Naive thymus-derived CD4-positive, alpha-beta T cell (primary cell): ENCODE data around the gene CRELD1. TPM values are rescaled to one million over a fixed set of nuclear protein-coding genes. Genes with fewer than 3 reads are reported as not detected.
A peak's percentile ranks its signal among the peaks of the same experiment; 100 is the strongest.
"Not testable (repeated sequence)": the region's sequence is repeated elsewhere in the genome, so short reads cannot be mapped to it uniquely, and the experiment has no call there.

Experiments
- ATAC-seq: fragments of 150-1000 bp; cut with Tn5 transposase; 2 replicates; pipeline ENCODE4 v1.10.0; 2021; ENCODE audit warnings: mild to moderate bottlenecking, moderate library complexity
- CTCF ChIA-PET: fragments of 350-600 bp; sonication (Branson Sonifier 250); formaldehyde crosslinking; loops from one replicate; lab custom pipeline; 2021; ENCODE audit warnings: antibody characterized with exemption; lab: Charles Lee
- POLR2A ChIA-PET: fragments of 350-600 bp; sonication (Branson Sonifier 250); formaldehyde crosslinking; loops from one replicate; lab custom pipeline; 2021; ENCODE audit warnings: antibody characterized with exemption, inconsistent platforms; lab: Charles Lee
- DNase-seq, 9 donors: peaks; one replicate each; pipeline versions ENCODE4 v3.0.0 to v3.0.0-alpha.2; 2020 to 2022; ENCODE audit warnings: mixed read lengths in 1 of 9
- H3K27ac ChIP-seq: one replicate; pipeline ENCODE4 v1.7.0; 2013; ENCODE audit warnings: mild to moderate bottlenecking, low read depth, low read length, moderate library complexity
- H3K27me3 ChIP-seq, 2 donors: one replicate each; pipeline ENCODE4 v1.7.0; 2013; ENCODE audit warnings: low read length in 2 of 2, mild to moderate bottlenecking in 2 of 2, moderate library complexity in 2 of 2; ENCODE audit not compliant: control insufficient read depth in 2 of 2, insufficient read depth in 2 of 2
- H3K36me3 ChIP-seq, 3 experiments: 1 replicate in 2 of 3; 2 replicates in 1 of 3; pipeline ENCODE4 v1.7.0; 2013; ENCODE audit warnings: low read length in 3 of 3, mild to moderate bottlenecking in 3 of 3, moderate library complexity in 1 of 3; ENCODE audit not compliant: insufficient read depth in 3 of 3, control insufficient read depth in 2 of 3
- H3K4me1 ChIP-seq, 2 donors: one replicate each; pipeline ENCODE4 v1.7.0; 2013; ENCODE audit warnings: low read length in 2 of 2, mild to moderate bottlenecking in 2 of 2, moderate library complexity in 1 of 2; ENCODE audit not compliant: control insufficient read depth in 2 of 2, insufficient read depth in 2 of 2
- H3K4me3 ChIP-seq: 2 replicates; pipeline ENCODE4 v1.7.0; 2013; ENCODE audit warnings: mild to moderate bottlenecking, low read length
- H3K9me3 ChIP-seq, 3 experiments: 1 replicate in 2 of 3; 2 replicates in 1 of 3; pipeline ENCODE4 v1.7.0; 2013; ENCODE audit warnings: low read length in 3 of 3; ENCODE audit not compliant: control insufficient read depth in 2 of 3
- H3K27ac Mint-ChIP-seq, 9 donors: one replicate each; pipeline ENCODE4 v1.8.0; 2020 to 2022; ENCODE audit warnings: mixed read lengths in 9 of 9, mild to moderate bottlenecking in 8 of 9, moderate library complexity in 5 of 9, inconsistent platforms in 2 of 9
- H3K27me3 Mint-ChIP-seq, 5 donors: one replicate each; pipeline ENCODE4 v1.8.0; 2021 to 2022; ENCODE audit warnings: mixed read lengths in 5 of 5, mild to moderate bottlenecking in 1 of 5
- H3K36me3 Mint-ChIP-seq, 5 donors: one replicate each; pipeline ENCODE4 v1.8.0; 2020 to 2022; ENCODE audit warnings: mixed read lengths in 5 of 5, mild to moderate bottlenecking in 3 of 5, inconsistent platforms in 1 of 5
- H3K4me1 Mint-ChIP-seq, 7 donors: one replicate each; pipeline ENCODE4 v1.8.0; 2020 to 2022; ENCODE audit warnings: mixed read lengths in 7 of 7, mild to moderate bottlenecking in 3 of 7, inconsistent platforms in 1 of 7
- H3K4me3 Mint-ChIP-seq, 10 donors: one replicate each; pipeline ENCODE4 v1.8.0; 2020 to 2022; ENCODE audit warnings: mild to moderate bottlenecking in 10 of 10, mixed read lengths in 10 of 10, moderate library complexity in 6 of 10, inconsistent platforms in 2 of 10
- H3K9me3 Mint-ChIP-seq, 11 donors: one replicate each; pipeline ENCODE4 v1.8.0; 2020 to 2022; ENCODE audit warnings: mixed read lengths in 11 of 11, mild to moderate bottlenecking in 4 of 11, inconsistent platforms in 1 of 11, moderate library complexity in 1 of 11
- intact Hi-C, 2 donors: fragments of 100-400 bp; cut with micrococcal nuclease; formaldehyde crosslinking; loops; one replicate each; pipeline ENCODE4 v1.15.1; 2023
- polyA plus RNA-seq, 2 donors: library from polyadenylated mRNA; unstranded; fragments of 300-500 nt; fragmentation: Illumina TruSeq; gene quantifications; one replicate each; pipeline ENCODE4 v1.2.3, GENCODE V29; 2021
- total RNA-seq, 6 experiments: library from RNA in 5 of 6; stranded (reverse) in 5 of 6; gene quantifications; 1 replicate in 5 of 6; 2 replicates in 1 of 6; pipeline ENCODE4 v1.2.3 and lab custom pipeline; 2021 to 2026

CRELD1 gene
- total and polyA plus RNA-seq, 7 experiments from 2014 or later: 21.0 to 64.9 (median 30.1) TPM

GRCh38 chr3:9934993-9935392, 1.4 kb downstream of the CRELD1 start:
- H3K9me3 ChIP-seq: no peaks in the 10 kb centered on the region
- intact Hi-C loops: loop anchor here in 1 of 2 donors (1.0 to 10.0 kb wide), 5 partner anchors 182 to 570 kb away; partner anchors contain the start of genes BRK1, MTMR14, OGG1 and THUMPD3
- peaks cover 0 to 7% (median 4%) of the 10 kb centered on the region in 5 donors for H3K36me3 Mint-ChIP-seq
- peaks cover 25 to 28% of the 10 kb centered on the region in 2 donors for H3K4me1 ChIP-seq
- CTCF ChIA-PET: interaction anchor here (5.3 kb wide), 1 partner anchor 11 kb away, joined by 35 read pairs; no protein-coding TSS in a partner anchor
- peak overlapping the region; percentile 98 for H3K4me3 ChIP-seq
- peak overlapping the region; percentile 71 to 99 (median 98) for H3K4me3 Mint-ChIP-seq
- H3K27me3 Mint-ChIP-seq: no peaks in the 10 kb centered on the region
- peaks cover 0 to 1% (median 0%) of the 10 kb centered on the region in 11 donors for H3K9me3 Mint-ChIP-seq
- H3K4me1 Mint-ChIP-seq: peaks cover 30 to 58% (median 48%) of the 10 kb centered on the region in 7 donors
- ATAC-seq: no peak
- H3K27ac Mint-ChIP-seq: peak overlapping the region; percentile 94 to 100 (median 99)
- POLR2A ChIA-PET: interaction anchor here (0.8 to 5.2 kb wide), 13 partner anchors 10 to 386 kb away, joined by 3 to 64 read pairs (median 5); partner anchors contain the start of genes ARPC4, FANCD2, IL17RC and JAGN1
- peak overlapping the region; percentile 98 for H3K27ac ChIP-seq
- H3K27me3 ChIP-seq: no peaks in the 10 kb centered on the region
- DNase-seq: peak in 1 of 9 donors; percentile 19
- peaks cover 0 to 17% (median 4%) of the 10 kb centered on the region in 3 experiments for H3K36me3 ChIP-seq

GRCh38 chr3:9935966-9936510, 2.4 kb downstream of the CRELD1 start:
- Histone ChIP-seq H3K36me3 (peaks cover 0 to 21% (median 4%) of the 10 kb centered on the region in 3 experiments), H3K27me3 (no peaks in the 10 kb centered on the region), H3K27ac (no peak overlapping the region), H3K4me1 (peaks cover 25 to 28% of the 10 kb centered on the region in 2 donors), H3K4me3 (no peak overlapping the region), H3K9me3 (no peaks in the 10 kb centered on the region)
- intact Hi-C loops: loop anchor here in 1 of 2 donors (10.0 kb wide), 2 partner anchors 291 to 571 kb away; partner anchors contain the start of genes MTMR14 and THUMPD3
- peaks cover 0 to 1% (median 0%) of the 10 kb centered on the region in 11 donors for H3K9me3 Mint-ChIP-seq
- ChIA-PET POLR2A (interaction anchor here (1.0 to 5.2 kb wide), 3 partner anchors 11 to 308 kb away, joined by 3 to 64 read pairs (median 6); partner anchors contain the start of gene JAGN1), CTCF (interaction anchor here (5.3 kb wide), 1 partner anchor 10 kb away, joined by 35 read pairs; no protein-coding TSS in a partner anchor)
- H3K4me3 Mint-ChIP-seq: peak overlapping the region in 4 of 10 donors; percentile 38 to 99 (median 83)
- peaks cover 0 to 7% (median 4%) of the 10 kb centered on the region in 5 donors for H3K36me3 Mint-ChIP-seq
- peak overlapping the region in 5 of 9 donors; percentile 45 to 100 (median 99) for H3K27ac Mint-ChIP-seq
- H3K4me1 Mint-ChIP-seq: peaks cover 28 to 53% (median 39%) of the 10 kb centered on the region in 7 donors
- no peaks in the 10 kb centered on the region for H3K27me3 Mint-ChIP-seq
- no peak for ATAC-seq
- no peak for DNase-seq

- H3K9me3 ChIP-seq: no peaks in the 10 kb centered on the region
- H3K36me3 Mint-ChIP-seq: peaks cover 0 to 12% (median 4%) of the 10 kb centered on the region in 5 donors
- ATAC-seq (no peak), DNase-seq (no peak)
- no peaks in the 10 kb centered on the region for H3K27me3 ChIP-seq
- peaks cover 21 to 38% (median 26%) of the 10 kb centered on the region in 7 donors for H3K4me1 Mint-ChIP-seq
- CTCF ChIA-PET: interaction anchor here (0.7 kb wide), 1 partner anchor 9 kb away, joined by 3 read pairs; no protein-coding TSS in a partner anchor
- H3K36me3 ChIP-seq: peaks cover 0 to 29% (median 4%) of the 10 kb centered on the region in 3 experiments
- no peak overlapping the region for H3K27ac ChIP-seq
- POLR2A ChIA-PET: no interaction called here
- H3K27me3 Mint-ChIP-seq: no peaks in the 10 kb centered on the region
- H3K4me3 ChIP-seq: no peak overlapping the region
- no peaks in the 10 kb centered on the region for H3K9me3 Mint-ChIP-seq
- peak overlapping the region in 2 of 9 donors; percentile 48 to 60 for H3K27ac Mint-ChIP-seq
- no peak overlapping the region for H3K4me3 Mint-ChIP-seq
- intact Hi-C loops: loop anchor here in 1 of 2 donors (10.0 kb wide), 2 partner anchors 293 to 573 kb away; partner anchors contain the start of genes MTMR14 and THUMPD3
- peaks cover 17 to 20% of the 10 kb centered on the region in 2 donors for H3K4me1 ChIP-seq
Measured at GRCh38 chr3:9937486-9938238, 4.0 kb downstream of the CRELD1 start.

- Histone ChIP-seq H3K9me3 (no peaks in the 10 kb centered on the region), H3K4me3 (no peak overlapping the region), H3K4me1 (peaks cover 16 to 20% of the 10 kb centered on the region in 2 donors), H3K27ac (no peak overlapping the region), H3K36me3 (peaks cover 0 to 42% (median 4%) of the 10 kb centered on the region in 3 experiments), H3K27me3 (no peaks in the 10 kb centered on the region)
- intact Hi-C loops: loop anchor here in 1 of 2 donors (10.0 kb wide), 2 partner anchors 294 to 574 kb away; partner anchors contain the start of genes MTMR14 and THUMPD3
- CTCF ChIA-PET: interaction anchor here (0.7 kb wide), 1 partner anchor 108 kb away, joined by 4 read pairs; no protein-coding TSS in a partner anchor
- no peak for ATAC-seq
- H3K27me3 Mint-ChIP-seq: no peaks in the 10 kb centered on the region
- H3K4me3 Mint-ChIP-seq: no peak overlapping the region
- DNase-seq: no peak
- POLR2A ChIA-PET: no interaction called here
- H3K27ac Mint-ChIP-seq: no peak overlapping the region
- H3K4me1 Mint-ChIP-seq: peaks cover 18 to 30% (median 23%) of the 10 kb centered on the region in 7 donors
- no peaks in the 10 kb centered on the region for H3K9me3 Mint-ChIP-seq
- H3K36me3 Mint-ChIP-seq: peaks cover 0 to 12% (median 4%) of the 10 kb centered on the region in 5 donors
Measured at GRCh38 chr3:9938966-9939365, 5.3 kb downstream of the CRELD1 start.

GRCh38 chr3:9939906-9940305, 6.3 kb downstream of the CRELD1 start:
- Mint-ChIP-seq H3K36me3 (peaks cover 0 to 11% (median 4%) of the 10 kb centered on the region in 5 donors), H3K4me1 (peaks cover 9 to 23% (median 15%) of the 10 kb centered on the region in 7 donors)
- H3K27me3 ChIP-seq, POLR2A ChIA-PET, H3K9me3 ChIP-seq, H3K4me3 ChIP-seq, H3K4me3 Mint-ChIP-seq, H3K27me3 Mint-ChIP-seq, CTCF ChIA-PET, H3K27ac ChIP-seq, H3K9me3 Mint-ChIP-seq, DNase-seq, H3K27ac Mint-ChIP-seq, ATAC-seq: not testable (repeated sequence)
- H3K4me1 ChIP-seq: peaks cover 6 to 11% of the 10 kb centered on the region in 2 donors
- intact Hi-C loops: loop anchor here in 1 of 2 donors (10.0 kb wide), 2 partner anchors 295 to 575 kb away; partner anchors contain the start of genes MTMR14 and THUMPD3
- peaks cover 0 to 49% (median 4%) of the 10 kb centered on the region in 3 experiments for H3K36me3 ChIP-seq

GRCh38 chr3:9940746-9941145, 7.1 kb downstream of the CRELD1 start:
- DNase-seq (no peak), ATAC-seq (no peak)
- Mint-ChIP-seq H3K4me3 (no peak overlapping the region), H3K9me3 (no peaks in the 10 kb centered on the region), H3K27me3 (no peaks in the 10 kb centered on the region), H3K36me3 (peaks cover 0 to 10% (median 4%) of the 10 kb centered on the region in 5 donors), H3K27ac (peak overlapping the region in 1 of 9 donors; percentile 32), H3K4me1 (peaks cover under 1 to 15% (median 6%) of the 10 kb centered on the region in 7 donors)
- ChIA-PET CTCF (no interaction called here), POLR2A (interaction anchor here (2.4 kb wide), 1 partner anchor 8 kb away, joined by 12 read pairs; the partner anchor contains the start of gene CRELD1)
- Histone ChIP-seq H3K4me3 (no peak overlapping the region), H3K4me1 (peaks cover 0 to 3% of the 10 kb centered on the region in 2 donors), H3K36me3 (peaks cover 0 to 49% (median 3%) of the 10 kb centered on the region in 3 experiments), H3K27ac (no peak overlapping the region), H3K27me3 (no peaks in the 10 kb centered on the region), H3K9me3 (no peaks in the 10 kb centered on the region)
- intact Hi-C loops: no loop called here
